GM23338 (cell line): ENCODE results near the gene EXOSC7. TPM values are rescaled to one million over a fixed set of nuclear protein-coding genes. Genes with fewer than 3 reads are reported as not detected.

Experiments
- ATAC-seq: fragments of 200-7000 bp; cut with Tn5 transposase; 3 replicates; pipeline ENCODE4 v1.9.1; 2020
- DNase-seq: peaks from one replicate; pipeline ENCODE4 v3.0.0-alpha.2; 2015; ENCODE audit warnings: low spot score
- H2AFZ ChIP-seq: fragments of 200-600 bp; sonication (generic); 2 replicates; pipeline ENCODE4 v1.8.0; 2016; ENCODE audit warnings: antibody characterized with exemption, mild to moderate bottlenecking, moderate library complexity
- H3F3A ChIP-seq: fragments of 200-600 bp; sonication (generic); replicated peaks from 2 replicates; pipeline ENCODE4 v1.8.0; 2017; ENCODE audit warnings: antibody characterized with exemption, mixed run types, low read depth
- H3K27ac ChIP-seq: fragments of 200-600 bp; sonication (generic); 2 replicates; pipeline ENCODE4 v1.6.1; 2016; ENCODE audit warnings: low read depth
- H3K27me3 ChIP-seq: fragments of 200-600 bp; sonication (generic); 2 replicates; pipeline ENCODE4 v1.8.0; 2016; ENCODE audit warnings: mild to moderate bottlenecking, mixed run types, moderate library complexity; ENCODE audit not compliant: insufficient read depth
- H3K36me3 ChIP-seq: fragments of 200-600 bp; sonication (generic); 2 replicates; pipeline ENCODE4 v1.8.0; 2016; ENCODE audit warnings: mild to moderate bottlenecking; ENCODE audit not compliant: insufficient read depth
- H3K4me1 ChIP-seq: fragments of 200-600 bp; sonication (generic); 2 replicates; pipeline ENCODE4 v1.8.0; 2016; ENCODE audit warnings: mild to moderate bottlenecking, moderate library complexity; ENCODE audit not compliant: insufficient read depth
- H3K4me2 ChIP-seq: fragments of 200-600 bp; sonication (generic); 2 replicates; pipeline ENCODE4 v1.7.1; 2017; ENCODE audit warnings: mixed run types
- H3K4me3 ChIP-seq: fragments of 200-600 bp; sonication (generic); 2 replicates; pipeline ENCODE4 v1.6.1; 2016; ENCODE audit warnings: mixed run types
- H3K79me2 ChIP-seq: fragments of 200-600 bp; sonication (generic); replicated peaks from 2 replicates; pipeline ENCODE4 v1.8.0; 2017; ENCODE audit warnings: mild to moderate bottlenecking; ENCODE audit not compliant: insufficient read depth
- H3K9me2 ChIP-seq: fragments of 200-600 bp; sonication (generic); 2 replicates; pipeline ENCODE4 v1.8.0; 2017; ENCODE audit not compliant: insufficient read depth
- H4K20me1 ChIP-seq: fragments of 200-600 bp; sonication (generic); replicated peaks from 2 replicates; pipeline ENCODE4 v1.8.0; 2017; ENCODE audit warnings: mild to moderate bottlenecking; ENCODE audit not compliant: insufficient read depth
- H3K27ac Mint-ChIP-seq: 2 replicates; pipeline ENCODE4 v1.8.0; 2020; ENCODE audit warnings: inconsistent platforms, mild to moderate bottlenecking, moderate library complexity, mixed read lengths
- H3K27me3 Mint-ChIP-seq: 3 replicates; pipeline ENCODE4 v1.8.0; 2022; ENCODE audit warnings: low read depth, mild to moderate bottlenecking, moderate library complexity, mixed read lengths, inconsistent platforms; ENCODE audit not compliant: insufficient read depth, poor library complexity
- H3K36me3 Mint-ChIP-seq: 3 replicates; pipeline ENCODE4 v1.8.0; 2021; ENCODE audit warnings: low read depth, mild to moderate bottlenecking, inconsistent platforms, moderate library complexity, mixed read lengths
- H3K4me1 Mint-ChIP-seq: 3 replicates; pipeline ENCODE4 v1.8.0; 2020; ENCODE audit warnings: mild to moderate bottlenecking, inconsistent platforms, mixed read lengths
- H3K4me3 Mint-ChIP-seq: 3 replicates; pipeline ENCODE4 v1.8.0; 2021; ENCODE audit warnings: moderate library complexity, mild to moderate bottlenecking, inconsistent platforms, mixed read lengths
- H3K9me3 Mint-ChIP-seq: 3 replicates; pipeline ENCODE4 v1.8.0; 2020; ENCODE audit warnings: moderate library complexity, mild to moderate bottlenecking, inconsistent platforms, mixed read lengths
- CREB1 ChIP-seq: fragments of 250-450 bp; sonication (Bioruptor Pico); IDR thresholded peaks from 2 replicates; pipeline ENCODE4 v1.5.0; 2020; ENCODE audit warnings: low read depth, mild to moderate bottlenecking, moderate library complexity
- EZH2 ChIP-seq: fragments of 200-600 bp; sonication (generic); IDR thresholded peaks from one replicate; pipeline ENCODE4 v1.8.0; 2017; ENCODE audit warnings: antibody characterized with exemption, mild to moderate bottlenecking, low read depth; ENCODE audit not compliant: unreplicated experiment
- EZH2phosphoT487 ChIP-seq: fragments of 200-600 bp; sonication (generic); IDR thresholded peaks from one replicate; pipeline ENCODE4 v1.8.1; 2018; ENCODE audit warnings: antibody characterized with exemption; ENCODE audit not compliant: unreplicated experiment
- JUNB ChIP-seq: IDR thresholded peaks from one replicate; pipeline ENCODE4 v1.6.1; 2016; ENCODE audit warnings: antibody characterized with exemption; ENCODE audit not compliant: unreplicated experiment
- NANOG ChIP-seq: IDR thresholded peaks from 2 replicates; pipeline ENCODE4 v1.6.1; 2016; ENCODE audit warnings: antibody characterized with exemption, borderline replicate concordance
- STAT1 ChIP-seq: IDR thresholded peaks from one replicate; pipeline ENCODE4 v1.6.1; 2016; ENCODE audit warnings: antibody characterized with exemption; ENCODE audit not compliant: unreplicated experiment
- ZNF114 ChIP-seq: fragments of 250-450 bp; sonication (Bioruptor Pico); IDR thresholded peaks from 2 replicates; pipeline ENCODE4 v1.5.0; 2020; ENCODE audit warnings: mild to moderate bottlenecking, moderate library complexity
- ZNF331 ChIP-seq: fragments of 250-450 bp; sonication (Bioruptor Pico); IDR thresholded peaks from 2 replicates; pipeline ENCODE4 v1.5.0; 2020; ENCODE audit warnings: low read depth, mild to moderate bottlenecking, moderate library complexity
- polyA plus RNA-seq: library from polyadenylated mRNA; unstranded; fragments of >200 nt; fragmentation: Nextera tagmentation; extraction: Ambion mirVana; gene quantifications from 2 replicates; pipeline ENCODE4 v1.2.1, GENCODE V29; 2016
- total RNA-seq: library from RNA; depleted of rRNA; stranded (reverse); fragments of >200 nt; shearing (Covaris generic); gene quantifications from 2 replicates; pipeline ENCODE4 v1.2.3, GENCODE V29; 2014
- TF ChIP-seq, protein P1 (sequence below), 2 experiments: fragments of 200-600 bp in 1 of 2; sonication (generic) in 1 of 2; conservative IDR thresholded peaks; 2 replicates each; pipeline versions ENCODE4 v1.5.1 to v1.6.1; 2016 to 2017; ENCODE audit warnings: antibody characterized with exemption in 2 of 2, low read depth in 2 of 2, mild to moderate bottlenecking in 2 of 2, moderate library complexity in 1 of 2
- TF ChIP-seq, protein P2 (sequence below): fragments of 250-450 bp; sonication (Bioruptor Pico); IDR thresholded peaks from 2 replicates; pipeline ENCODE4 v1.5.0; 2020; ENCODE audit warnings: mild to moderate bottlenecking, moderate library complexity
- TF ChIP-seq, protein P3 (sequence below): IDR thresholded peaks from 2 replicates; pipeline ENCODE4 v1.6.1; 2016; ENCODE audit warnings: antibody characterized with exemption

The EXOSC7 gene
- total and polyA plus RNA-seq, 2 experiments from 2014 or later, result 84.8 to 120 TPM

DNA sequence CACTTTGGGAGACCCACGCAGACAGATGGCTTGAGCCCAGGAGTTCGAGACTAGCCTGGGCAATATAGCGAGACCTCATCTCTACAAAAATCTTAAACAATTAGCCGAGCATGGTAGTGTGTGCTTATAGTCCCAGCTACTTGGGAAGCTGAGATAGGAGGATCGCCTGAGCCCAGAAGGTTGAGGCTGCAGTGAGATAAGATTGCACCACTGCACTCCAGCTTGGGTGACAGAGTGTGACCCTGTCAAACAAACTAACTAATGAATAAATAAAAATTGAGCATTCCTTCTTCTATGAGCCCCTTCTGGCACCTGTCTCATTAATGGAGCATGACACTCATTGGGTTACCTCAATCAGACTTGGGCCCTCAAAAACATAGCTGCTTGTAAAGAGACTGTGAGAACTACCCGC lies 7.6 kb upstream of the EXOSC7 start:
- Histone ChIP-seq H3K4me3 (no peak overlapping the region), H3K4me1 (no peaks in the 10 kb centered on the region), H2AFZ (no peak overlapping the region), H4K20me1 (peaks cover 56% of the 10 kb centered on the region), H3K4me2 (no peak overlapping the region), H3F3A (no peaks in the 10 kb centered on the region), H3K79me2 (peaks cover 97% of the 10 kb centered on the region), H3K27me3 (no peaks in the 10 kb centered on the region), H3K9me2 (no peaks in the 10 kb centered on the region), H3K27ac (no peak overlapping the region), H3K36me3 (no peaks in the 10 kb centered on the region)
- Mint-ChIP-seq H3K36me3 (no peaks in the 10 kb centered on the region), H3K27ac (no peak overlapping the region), H3K4me1 (peaks cover 5% of the 10 kb centered on the region), H3K27me3 (no peaks in the 10 kb centered on the region), H3K9me3 (no peaks in the 10 kb centered on the region), H3K4me3 (no peak overlapping the region)
- no peak for ATAC-seq
- DNase-seq, result no peak
- no peak for TF ChIP-seq ZNF114 (CRISPR knock-in tag)
- TF ChIP-seq, protein P1, sequence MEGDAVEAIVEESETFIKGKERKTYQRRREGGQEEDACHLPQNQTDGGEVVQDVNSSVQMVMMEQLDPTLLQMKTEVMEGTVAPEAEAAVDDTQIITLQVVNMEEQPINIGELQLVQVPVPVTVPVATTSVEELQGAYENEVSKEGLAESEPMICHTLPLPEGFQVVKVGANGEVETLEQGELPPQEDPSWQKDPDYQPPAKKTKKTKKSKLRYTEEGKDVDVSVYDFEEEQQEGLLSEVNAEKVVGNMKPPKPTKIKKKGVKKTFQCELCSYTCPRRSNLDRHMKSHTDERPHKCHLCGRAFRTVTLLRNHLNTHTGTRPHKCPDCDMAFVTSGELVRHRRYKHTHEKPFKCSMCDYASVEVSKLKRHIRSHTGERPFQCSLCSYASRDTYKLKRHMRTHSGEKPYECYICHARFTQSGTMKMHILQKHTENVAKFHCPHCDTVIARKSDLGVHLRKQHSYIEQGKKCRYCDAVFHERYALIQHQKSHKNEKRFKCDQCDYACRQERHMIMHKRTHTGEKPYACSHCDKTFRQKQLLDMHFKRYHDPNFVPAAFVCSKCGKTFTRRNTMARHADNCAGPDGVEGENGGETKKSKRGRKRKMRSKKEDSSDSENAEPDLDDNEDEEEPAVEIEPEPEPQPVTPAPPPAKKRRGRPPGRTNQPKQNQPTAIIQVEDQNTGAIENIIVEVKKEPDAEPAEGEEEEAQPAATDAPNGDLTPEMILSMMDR (conservative IDR thresholded peaks at IDR 0.05; ENCODE audit: low read depth in 2 of 2), result no peak

DNA sequence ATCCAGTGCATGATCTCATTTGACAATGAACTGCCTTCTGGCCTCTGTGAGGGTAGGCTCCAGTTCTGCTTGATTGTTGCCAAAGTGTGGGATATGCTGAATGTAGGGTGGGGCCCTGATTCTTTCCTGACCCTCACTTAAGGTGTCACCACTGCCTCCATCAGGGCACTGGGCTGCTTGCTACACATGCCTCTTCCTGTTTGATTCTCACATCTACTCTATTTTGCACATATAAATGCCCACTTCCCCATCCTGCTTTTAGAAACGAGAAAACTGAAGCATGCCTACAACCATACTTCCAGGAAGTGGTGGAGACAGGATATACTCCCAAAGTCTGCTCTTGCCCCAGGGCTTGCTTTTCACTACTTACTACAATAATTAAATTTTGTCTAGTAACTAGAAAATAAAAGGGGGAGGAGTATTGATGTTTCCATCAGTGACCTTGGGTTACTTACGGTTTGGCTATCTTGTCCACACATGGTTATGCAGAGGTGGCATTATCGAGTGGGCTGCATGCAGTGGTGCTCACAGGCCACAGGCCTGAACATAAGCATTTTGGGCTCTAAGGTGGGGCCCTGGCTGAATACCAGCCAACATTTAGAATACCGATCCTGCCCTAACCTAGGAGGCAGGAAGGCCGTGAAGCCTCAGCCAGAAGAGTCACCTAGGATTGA lies 6.8 kb upstream of the EXOSC7 start:
- peaks cover 54% of the 10 kb centered on the region for H4K20me1 ChIP-seq
- Mint-ChIP-seq H3K9me3 (no peaks in the 10 kb centered on the region), H3K4me3 (no peak overlapping the region), H3K4me1 (peaks cover 3% of the 10 kb centered on the region), H3K27me3 (no peaks in the 10 kb centered on the region), H3K36me3 (no peaks in the 10 kb centered on the region), H3K27ac (no peak overlapping the region)
- peaks cover 97% of the 10 kb centered on the region for H3K79me2 ChIP-seq
- no peaks in the 10 kb centered on the region for H3K27me3 ChIP-seq
- no peaks in the 10 kb centered on the region for H3K4me1 ChIP-seq
- no peaks in the 10 kb centered on the region for H3K9me2 ChIP-seq
- H3K4me2 ChIP-seq, result no peak overlapping the region
- no peak overlapping the region for H3K4me3 ChIP-seq
- ATAC-seq, result no peak
- H3K36me3 ChIP-seq, result no peaks in the 10 kb centered on the region
- no peak overlapping the region for H3K27ac ChIP-seq
- H3F3A ChIP-seq, result no peaks in the 10 kb centered on the region
- no peak overlapping the region for H2AFZ ChIP-seq
- DNase-seq, result no peak
- TF ChIP-seq ZNF114 (CRISPR knock-in tag) (no peak), NANOG (no peak), EZH2phosphoT487 (no peak), STAT1 (no peak), CREB1 (CRISPR knock-in tag) (no peak), EZH2 (no peak), JUNB (no peak), ZNF331 (CRISPR knock-in tag) (no peak)
- TF ChIP-seq, protein P2, sequence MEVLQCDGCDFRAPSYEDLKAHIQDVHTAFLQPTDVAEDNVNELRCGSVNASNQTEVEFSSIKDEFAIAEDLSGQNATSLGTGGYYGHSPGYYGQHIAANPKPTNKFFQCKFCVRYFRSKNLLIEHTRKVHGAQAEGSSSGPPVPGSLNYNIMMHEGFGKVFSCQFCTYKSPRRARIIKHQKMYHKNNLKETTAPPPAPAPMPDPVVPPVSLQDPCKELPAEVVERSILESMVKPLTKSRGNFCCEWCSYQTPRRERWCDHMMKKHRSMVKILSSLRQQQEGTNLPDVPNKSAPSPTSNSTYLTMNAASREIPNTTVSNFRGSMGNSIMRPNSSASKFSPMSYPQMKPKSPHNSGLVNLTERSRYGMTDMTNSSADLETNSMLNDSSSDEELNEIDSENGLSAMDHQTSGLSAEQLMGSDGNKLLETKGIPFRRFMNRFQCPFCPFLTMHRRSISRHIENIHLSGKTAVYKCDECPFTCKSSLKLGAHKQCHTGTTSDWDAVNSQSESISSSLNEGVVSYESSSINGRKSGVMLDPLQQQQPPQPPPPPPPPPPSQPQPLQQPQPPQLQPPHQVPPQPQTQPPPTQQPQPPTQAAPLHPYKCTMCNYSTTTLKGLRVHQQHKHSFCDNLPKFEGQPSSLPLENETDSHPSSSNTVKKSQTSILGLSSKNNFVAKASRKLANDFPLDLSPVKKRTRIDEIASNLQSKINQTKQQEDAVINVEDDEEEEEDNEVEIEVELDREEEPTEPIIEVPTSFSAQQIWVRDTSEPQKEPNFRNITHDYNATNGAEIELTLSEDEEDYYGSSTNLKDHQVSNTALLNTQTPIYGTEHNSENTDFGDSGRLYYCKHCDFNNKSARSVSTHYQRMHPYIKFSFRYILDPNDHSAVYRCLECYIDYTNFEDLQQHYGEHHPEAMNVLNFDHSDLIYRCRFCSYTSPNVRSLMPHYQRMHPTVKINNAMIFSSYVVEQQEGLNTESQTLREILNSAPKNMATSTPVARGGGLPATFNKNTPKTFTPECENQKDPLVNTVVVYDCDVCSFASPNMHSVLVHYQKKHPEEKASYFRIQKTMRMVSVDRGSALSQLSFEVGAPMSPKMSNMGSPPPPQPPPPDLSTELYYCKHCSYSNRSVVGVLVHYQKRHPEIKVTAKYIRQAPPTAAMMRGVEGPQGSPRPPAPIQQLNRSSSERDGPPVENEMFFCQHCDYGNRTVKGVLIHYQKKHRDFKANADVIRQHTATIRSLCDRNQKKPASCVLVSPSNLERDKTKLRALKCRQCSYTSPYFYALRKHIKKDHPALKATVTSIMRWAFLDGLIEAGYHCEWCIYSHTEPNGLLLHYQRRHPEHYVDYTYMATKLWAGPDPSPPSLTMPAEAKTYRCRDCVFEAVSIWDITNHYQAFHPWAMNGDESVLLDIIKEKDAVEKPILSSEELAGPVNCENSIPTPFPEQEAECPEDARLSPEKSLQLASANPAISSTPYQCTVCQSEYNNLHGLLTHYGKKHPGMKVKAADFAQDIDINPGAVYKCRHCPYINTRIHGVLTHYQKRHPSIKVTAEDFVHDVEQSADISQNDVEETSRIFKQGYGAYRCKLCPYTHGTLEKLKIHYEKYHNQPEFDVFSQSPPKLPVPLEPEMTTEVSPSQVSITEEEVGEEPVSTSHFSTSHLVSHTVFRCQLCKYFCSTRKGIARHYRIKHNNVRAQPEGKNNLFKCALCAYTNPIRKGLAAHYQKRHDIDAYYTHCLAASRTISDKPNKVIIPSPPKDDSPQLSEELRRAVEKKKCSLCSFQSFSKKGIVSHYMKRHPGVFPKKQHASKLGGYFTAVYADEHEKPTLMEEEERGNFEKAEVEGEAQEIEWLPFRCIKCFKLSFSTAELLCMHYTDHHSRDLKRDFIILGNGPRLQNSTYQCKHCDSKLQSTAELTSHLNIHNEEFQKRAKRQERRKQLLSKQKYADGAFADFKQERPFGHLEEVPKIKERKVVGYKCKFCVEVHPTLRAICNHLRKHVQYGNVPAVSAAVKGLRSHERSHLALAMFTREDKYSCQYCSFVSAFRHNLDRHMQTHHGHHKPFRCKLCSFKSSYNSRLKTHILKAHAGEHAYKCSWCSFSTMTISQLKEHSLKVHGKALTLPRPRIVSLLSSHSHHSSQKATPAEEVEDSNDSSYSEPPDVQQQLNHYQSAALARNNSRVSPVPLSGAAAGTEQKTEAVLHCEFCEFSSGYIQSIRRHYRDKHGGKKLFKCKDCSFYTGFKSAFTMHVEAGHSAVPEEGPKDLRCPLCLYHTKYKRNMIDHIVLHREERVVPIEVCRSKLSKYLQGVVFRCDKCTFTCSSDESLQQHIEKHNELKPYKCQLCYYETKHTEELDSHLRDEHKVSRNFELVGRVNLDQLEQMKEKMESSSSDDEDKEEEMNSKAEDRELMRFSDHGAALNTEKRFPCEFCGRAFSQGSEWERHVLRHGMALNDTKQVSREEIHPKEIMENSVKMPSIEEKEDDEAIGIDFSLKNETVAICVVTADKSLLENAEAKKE (CRISPR knock-in tag), result no peak
- TF ChIP-seq, protein P3, sequence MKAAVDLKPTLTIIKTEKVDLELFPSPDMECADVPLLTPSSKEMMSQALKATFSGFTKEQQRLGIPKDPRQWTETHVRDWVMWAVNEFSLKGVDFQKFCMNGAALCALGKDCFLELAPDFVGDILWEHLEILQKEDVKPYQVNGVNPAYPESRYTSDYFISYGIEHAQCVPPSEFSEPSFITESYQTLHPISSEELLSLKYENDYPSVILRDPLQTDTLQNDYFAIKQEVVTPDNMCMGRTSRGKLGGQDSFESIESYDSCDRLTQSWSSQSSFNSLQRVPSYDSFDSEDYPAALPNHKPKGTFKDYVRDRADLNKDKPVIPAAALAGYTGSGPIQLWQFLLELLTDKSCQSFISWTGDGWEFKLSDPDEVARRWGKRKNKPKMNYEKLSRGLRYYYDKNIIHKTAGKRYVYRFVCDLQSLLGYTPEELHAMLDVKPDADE, result no peak
